H9 (cell line): Measurements from ENCODE around the gene ACMSD. TPM values are rescaled to one million over a fixed set of nuclear protein-coding genes. Genes with fewer than 3 reads are reported as not detected.

ENCODE experiments used
- DNase-seq: peaks from one replicate; pipeline ENCODE4 v3.0.0-alpha.2; 2017
- H2AFZ ChIP-seq: one replicate; pipeline ENCODE4 v1.6.1; 2013; ENCODE audit warnings: mild to moderate bottlenecking, low read length, control low read depth, moderate library complexity
- H2AK5ac ChIP-seq: 2 replicates; pipeline ENCODE4 v1.6.1; 2013; ENCODE audit warnings: low read length, control low read depth, mixed read lengths; ENCODE audit not compliant: insufficient read length
- H2BK120ac ChIP-seq: one replicate; pipeline ENCODE4 v1.6.1; 2013; ENCODE audit warnings: low read depth, mild to moderate bottlenecking, low read length, control low read depth, inconsistent platforms; ENCODE audit not compliant: poor library complexity, severe bottlenecking
- H2BK12ac ChIP-seq: 2 replicates; pipeline ENCODE4 v1.6.1; 2013; ENCODE audit warnings: low read length, control low read depth, mixed read lengths, low read depth; ENCODE audit not compliant: insufficient read length
- H2BK15ac ChIP-seq: 2 replicates; pipeline ENCODE4 v1.6.1; 2013; ENCODE audit warnings: low read depth, low read length, control low read depth
- H2BK20ac ChIP-seq: one replicate; pipeline ENCODE4 v1.6.1; 2013; ENCODE audit warnings: low read depth, mild to moderate bottlenecking, low read length, control low read depth, inconsistent platforms; ENCODE audit not compliant: poor library complexity, severe bottlenecking
- H2BK5ac ChIP-seq: 2 replicates; pipeline ENCODE4 v1.6.1; 2013; ENCODE audit warnings: low read length, control low read depth, mixed read lengths; ENCODE audit not compliant: insufficient read length
- H3K14ac ChIP-seq: 2 replicates; pipeline ENCODE4 v1.6.1; 2013; ENCODE audit warnings: low read length, control low read depth; ENCODE audit not compliant: insufficient read depth
- H3K18ac ChIP-seq: 2 replicates; pipeline ENCODE4 v1.6.1; 2013; ENCODE audit warnings: low read depth, mild to moderate bottlenecking, mixed read lengths, low read length, control low read depth; ENCODE audit not compliant: insufficient read length
- H3K23ac ChIP-seq: 2 replicates; pipeline ENCODE4 v1.6.1; 2013; ENCODE audit warnings: low read length, control low read depth, mixed read lengths, low read depth; ENCODE audit not compliant: insufficient read length
- H3K23me2 ChIP-seq: 2 replicates; pipeline ENCODE4 v1.6.1; 2013; ENCODE audit warnings: low read depth, mild to moderate bottlenecking, mixed read lengths, low read length, control low read depth; ENCODE audit not compliant: insufficient read length, poor library complexity, severe bottlenecking
- H3K27ac ChIP-seq: 2 replicates; pipeline ENCODE4 v1.5.1; 2013; ENCODE audit warnings: low read length, control low read depth, mixed read lengths, low read depth; ENCODE audit not compliant: insufficient read length
- H3K27me3 ChIP-seq: 2 replicates; pipeline ENCODE4 v1.6.1; 2013; ENCODE audit warnings: low read length, control low read depth, inconsistent platforms; ENCODE audit not compliant: insufficient read depth
- H3K4ac ChIP-seq: 2 replicates; pipeline ENCODE4 v1.6.1; 2013; ENCODE audit warnings: low read depth, mild to moderate bottlenecking, control low read depth, inconsistent platforms, low read length, moderate library complexity
- H3K4me1 ChIP-seq: 2 replicates; pipeline ENCODE4 v1.6.1; 2013; ENCODE audit warnings: low read length, control low read depth, inconsistent platforms; ENCODE audit not compliant: insufficient read depth
- H3K4me2 ChIP-seq: 2 replicates; pipeline ENCODE4 v1.6.1; 2013; ENCODE audit warnings: low read length, control low read depth, mixed read lengths; ENCODE audit not compliant: insufficient read length, insufficient read depth
- H3K56ac ChIP-seq: 2 replicates; pipeline ENCODE4 v1.6.1; 2013; ENCODE audit warnings: low read depth, mild to moderate bottlenecking, mixed read lengths, low read length, control low read depth; ENCODE audit not compliant: insufficient read length
- H3K79me1 ChIP-seq: 2 replicates; pipeline ENCODE4 v1.6.1; 2013; ENCODE audit warnings: low read depth, mild to moderate bottlenecking, moderate library complexity, low read length, control low read depth, inconsistent platforms; ENCODE audit not compliant: insufficient read depth, poor library complexity, severe bottlenecking
- H3K79me2 ChIP-seq: 2 replicates; pipeline ENCODE4 v1.6.1; 2013; ENCODE audit warnings: low read length, control low read depth, inconsistent platforms; ENCODE audit not compliant: insufficient read depth
- H3K9ac ChIP-seq: 2 replicates; pipeline ENCODE4 v1.6.1; 2013; ENCODE audit warnings: low read length, control low read depth, mixed read lengths; ENCODE audit not compliant: insufficient read length; ENCODE audit errors: extremely low read depth
- H3K9me3 ChIP-seq: one replicate; pipeline ENCODE4 v1.6.1; 2013; ENCODE audit warnings: low read depth, low read length, inconsistent platforms; ENCODE audit not compliant: control insufficient read depth
- H3T11ph ChIP-seq: one replicate; pipeline ENCODE4 v1.6.1; 2013; ENCODE audit warnings: mild to moderate bottlenecking, low read length, control low read depth, inconsistent platforms
- H4K20me1 ChIP-seq: one replicate; pipeline ENCODE4 v1.6.1; 2013; ENCODE audit not compliant: control insufficient read depth, insufficient read length, insufficient read depth
- H4K5ac ChIP-seq: 2 replicates; pipeline ENCODE4 v1.6.1; 2013; ENCODE audit warnings: low read depth, mild to moderate bottlenecking, mixed read lengths, low read length, control low read depth; ENCODE audit not compliant: insufficient read length
- H4K8ac ChIP-seq: replicated peaks from 2 replicates; pipeline ENCODE4 v1.6.1; 2013; ENCODE audit warnings: low read length, control low read depth, mixed read lengths, low read depth; ENCODE audit not compliant: insufficient read length
- H4K91ac ChIP-seq: 2 replicates; pipeline ENCODE4 v1.6.1; 2013; ENCODE audit warnings: low read depth, mild to moderate bottlenecking, moderate library complexity, mixed read lengths, low read length, control low read depth; ENCODE audit not compliant: insufficient read length
- H3K27ac Mint-ChIP-seq, 3 experiments: 2 replicates in 2 of 3; 3 replicates in 1 of 3; pipeline ENCODE4 v1.8.0; 2020 to 2021; ENCODE audit warnings: mixed read lengths in 3 of 3, mild to moderate bottlenecking in 1 of 3, moderate library complexity in 1 of 3
- H3K27me3 Mint-ChIP-seq: 2 replicates; pipeline ENCODE4 v1.8.0; 2021; ENCODE audit warnings: low read depth, mild to moderate bottlenecking, moderate library complexity, mixed read lengths
- H3K36me3 Mint-ChIP-seq, 3 experiments: 2 replicates in 2 of 3; 3 replicates in 1 of 3; pipeline ENCODE4 v1.8.0; 2020 to 2021; ENCODE audit warnings: low read depth in 3 of 3, mixed read lengths in 3 of 3; ENCODE audit not compliant: insufficient read depth in 1 of 3
- H3K4me1 Mint-ChIP-seq, 2 experiments: 2 replicates each; pipeline ENCODE4 v1.8.0; 2020; ENCODE audit warnings: mixed read lengths in 2 of 2
- H3K4me3 Mint-ChIP-seq, 2 experiments: 2 replicates in 1 of 2; 3 replicates in 1 of 2; pipeline ENCODE4 v1.8.0; 2020 to 2021; ENCODE audit warnings: mild to moderate bottlenecking in 2 of 2, mixed read lengths in 2 of 2, moderate library complexity in 1 of 2
- H3K9me3 Mint-ChIP-seq, 2 experiments: 2 replicates in 1 of 2; 3 replicates in 1 of 2; pipeline ENCODE4 v1.8.0; 2020; ENCODE audit warnings: mild to moderate bottlenecking in 2 of 2, mixed read lengths in 2 of 2, moderate library complexity in 1 of 2
- CTCF ChIP-seq: fragments of 200-600 bp; sonication (generic); conservative IDR thresholded peaks from 3 replicates; pipeline ENCODE4 v1.8.0; 2021; ENCODE audit warnings: antibody characterized with exemption, mild to moderate bottlenecking
- WGBS: extraction: QIAGEN DNeasy Blood & Tissue Kit; methylation state at CpG from one replicate; pipeline ENCODE4 v1.1.7; 2013; ENCODE audit warnings: missing lambda C conversion rate, low lambda C conversion rate, mixed read lengths; ENCODE audit not compliant: insufficient read length; ENCODE audit errors: extremely low coverage; 5-methylcytosine and 5-hydroxymethylcytosine counted together
- total RNA-seq: library from RNA; stranded (reverse); gene quantifications from 2 replicates; pipeline ENCODE4 v1.2.1, GENCODE V29; 2021

Gene ACMSD
- total RNA-seq, 1 experiment from 2014 or later, result not detected

DNA sequence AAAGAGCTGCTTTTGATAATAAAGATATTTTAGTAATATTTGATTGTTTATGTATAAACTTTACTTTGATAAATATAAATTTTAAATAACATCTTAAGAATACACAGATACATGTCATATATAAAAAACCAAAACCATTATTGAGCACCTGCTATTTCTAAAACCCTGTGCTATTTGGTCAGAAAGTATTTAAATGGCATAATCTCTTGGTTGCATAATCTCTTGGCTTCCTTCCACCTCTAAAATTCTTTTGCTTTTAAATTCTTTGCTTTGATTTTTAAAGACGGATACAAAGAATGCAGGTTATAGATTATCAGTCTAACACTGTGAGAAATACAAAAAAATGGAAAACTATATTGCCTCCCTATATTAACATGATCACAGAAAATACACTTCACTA is 36.9 kb downstream of the ACMSD start:
- H3K27me3 Mint-ChIP-seq, result no peaks in the 10 kb centered on the region
- no peak overlapping the region for H3T11ph ChIP-seq
- H3K4me1 ChIP-seq, result no peaks in the 10 kb centered on the region
- no peaks in the 10 kb centered on the region for H4K20me1 ChIP-seq
- no peak overlapping the region for H3K56ac ChIP-seq
- H3K9me3 ChIP-seq, result no peaks in the 10 kb centered on the region
- H3K4me2 ChIP-seq, result no peak overlapping the region
- no peak overlapping the region for H2BK120ac ChIP-seq
- no peak overlapping the region for H4K5ac ChIP-seq
- H3K14ac ChIP-seq, result no peak overlapping the region
- no peak for TF ChIP-seq CTCF
- no peak overlapping the region for H3K23ac ChIP-seq
- H2AFZ ChIP-seq, result no peak overlapping the region
- H2BK12ac ChIP-seq, result no peak overlapping the region
- no peak overlapping the region for H3K18ac ChIP-seq
- no peaks in the 10 kb centered on the region for H3K23me2 ChIP-seq
- H4K8ac ChIP-seq, result no peak overlapping the region
- H3K9me3 Mint-ChIP-seq, result peaks cover 0 to 3% of the 10 kb centered on the region in 2 experiments; a peak in 2 of 5 replicates
- no peaks in the 10 kb centered on the region for H3K79me2 ChIP-seq
- H2BK20ac ChIP-seq, result no peak overlapping the region
- no peaks in the 10 kb centered on the region for H3K79me1 ChIP-seq
- no peak overlapping the region for H4K91ac ChIP-seq
- WGBS, result no CpG with 5 or more reads among the region's 1 CpG
- no peak overlapping the region for H3K4ac ChIP-seq
- no peaks in the 10 kb centered on the region; a peak in 1 of 4 replicates for H3K4me1 Mint-ChIP-seq
- no peak overlapping the region for H3K9ac ChIP-seq
- no peaks in the 10 kb centered on the region for H3K27me3 ChIP-seq
- no peak overlapping the region for H2BK5ac ChIP-seq
- no peak overlapping the region for H2AK5ac ChIP-seq
- H3K36me3 Mint-ChIP-seq, result no peaks in the 10 kb centered on the region; a peak in 2 of 7 replicates
- H2BK15ac ChIP-seq, result no peak overlapping the region
- no peak overlapping the region for H3K27ac ChIP-seq
- H3K27ac Mint-ChIP-seq, result no peak overlapping the region
- no peak overlapping the region for H3K4me3 Mint-ChIP-seq
- no peak for DNase-seq
